ENCODE results near the gene PTBP3. TPM values are rescaled to one million over a fixed set of nuclear protein-coding genes. Genes with fewer than 3 reads are reported as not detected.

The PTBP3 gene
- total and polyA plus RNA-seq, 2 of the 4 experiments (the other 2 are of a cell fraction), result 8.6 to 15.6 TPM

DNA sequence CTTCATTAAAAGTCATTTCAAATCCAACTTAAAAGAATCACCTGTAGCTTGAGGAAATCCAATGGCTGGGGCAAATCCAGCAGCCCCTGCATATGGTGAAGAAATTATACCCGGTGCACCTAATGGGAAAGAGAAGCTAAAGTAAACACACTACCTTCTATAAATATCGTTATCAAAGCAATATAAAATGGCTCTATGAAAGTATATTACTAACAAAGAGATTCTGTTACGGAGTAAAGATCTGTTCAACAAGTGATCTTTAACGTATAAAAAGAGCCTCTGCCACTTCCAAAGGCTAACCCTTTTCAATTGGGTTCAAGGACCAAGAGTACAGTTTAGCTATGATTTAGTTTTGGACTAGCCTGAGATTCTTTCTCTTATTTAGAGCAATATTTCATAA is 98.6 kb downstream of the PTBP3 start:
- POLR2A ChIA-PET (ENCODE audit: unreplicated experiment), result no interaction called here
- no peak overlapping the region for H3K27ac ChIP-seq (ENCODE audit: insufficient read depth, low read length)
- H4K8ac ChIP-seq (ENCODE audit: low read depth in 2 of 2, low read length in 2 of 2), result no peak overlapping the region
- TF ChIP-seq CHD1 (IDR thresholded peaks at IDR 0.05; ENCODE audit: low read depth, low read length) (no peak), NFE2L2 (IDR thresholded peaks at IDR 0.05; ENCODE audit: low read depth, low read length) (no peak), SMC3 (IDR thresholded peaks at IDR 0.05; ENCODE audit: low read depth, low read length) (no peak), RCOR1 (IDR thresholded peaks at IDR 0.05; ENCODE audit: insufficient replicate concordance, low read length) (no peak), MXI1 (IDR thresholded peaks at IDR 0.05; ENCODE audit: borderline replicate concordance, low read depth, low read length) (no peak), POLR2A (IDR thresholded peaks at IDR 0.05; ENCODE audit: low read depth, low read length) (no peak), MAFK (IDR thresholded peaks at IDR 0.05; ENCODE audit: low read depth, low read length) (no peak), RAD21 (IDR thresholded peaks at IDR 0.05; ENCODE audit: low read length) (no peak), FOS (IDR thresholded peaks at IDR 0.05; ENCODE audit: low read depth, low read length) (no peak)
- TF ChIP-seq, protein P1, sequence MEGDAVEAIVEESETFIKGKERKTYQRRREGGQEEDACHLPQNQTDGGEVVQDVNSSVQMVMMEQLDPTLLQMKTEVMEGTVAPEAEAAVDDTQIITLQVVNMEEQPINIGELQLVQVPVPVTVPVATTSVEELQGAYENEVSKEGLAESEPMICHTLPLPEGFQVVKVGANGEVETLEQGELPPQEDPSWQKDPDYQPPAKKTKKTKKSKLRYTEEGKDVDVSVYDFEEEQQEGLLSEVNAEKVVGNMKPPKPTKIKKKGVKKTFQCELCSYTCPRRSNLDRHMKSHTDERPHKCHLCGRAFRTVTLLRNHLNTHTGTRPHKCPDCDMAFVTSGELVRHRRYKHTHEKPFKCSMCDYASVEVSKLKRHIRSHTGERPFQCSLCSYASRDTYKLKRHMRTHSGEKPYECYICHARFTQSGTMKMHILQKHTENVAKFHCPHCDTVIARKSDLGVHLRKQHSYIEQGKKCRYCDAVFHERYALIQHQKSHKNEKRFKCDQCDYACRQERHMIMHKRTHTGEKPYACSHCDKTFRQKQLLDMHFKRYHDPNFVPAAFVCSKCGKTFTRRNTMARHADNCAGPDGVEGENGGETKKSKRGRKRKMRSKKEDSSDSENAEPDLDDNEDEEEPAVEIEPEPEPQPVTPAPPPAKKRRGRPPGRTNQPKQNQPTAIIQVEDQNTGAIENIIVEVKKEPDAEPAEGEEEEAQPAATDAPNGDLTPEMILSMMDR (conservative IDR thresholded peaks at IDR 0.05; ENCODE audit: low read depth, low read length), result no peak
- TF ChIP-seq, protein P2, sequence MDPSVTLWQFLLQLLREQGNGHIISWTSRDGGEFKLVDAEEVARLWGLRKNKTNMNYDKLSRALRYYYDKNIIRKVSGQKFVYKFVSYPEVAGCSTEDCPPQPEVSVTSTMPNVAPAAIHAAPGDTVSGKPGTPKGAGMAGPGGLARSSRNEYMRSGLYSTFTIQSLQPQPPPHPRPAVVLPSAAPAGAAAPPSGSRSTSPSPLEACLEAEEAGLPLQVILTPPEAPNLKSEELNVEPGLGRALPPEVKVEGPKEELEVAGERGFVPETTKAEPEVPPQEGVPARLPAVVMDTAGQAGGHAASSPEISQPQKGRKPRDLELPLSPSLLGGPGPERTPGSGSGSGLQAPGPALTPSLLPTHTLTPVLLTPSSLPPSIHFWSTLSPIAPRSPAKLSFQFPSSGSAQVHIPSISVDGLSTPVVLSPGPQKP (IDR thresholded peaks at IDR 0.05; ENCODE audit: borderline replicate concordance, low read depth, low read length), result no peak
- DNase-seq (no peak), ATAC-seq (ENCODE audit: low read depth) (no peak)
- H2AK9ac ChIP-seq (replicated peaks; ENCODE audit: low read depth, low read length, poor library complexity), result no peak overlapping the region
- H2BK120ac ChIP-seq (ENCODE audit: low read depth, low read length), result no peak overlapping the region
- no peak overlapping the region for H3K4ac ChIP-seq (ENCODE audit: low read depth, low read length)
- no peak overlapping the region for H3K56ac ChIP-seq (ENCODE audit: extremely low read depth, insufficient read depth, low read length)
- no peak overlapping the region for H3K4me3 ChIP-seq (ENCODE audit: insufficient read depth, low read depth, low read length)
- H4K5ac ChIP-seq (ENCODE audit: low read depth, low read length), result no peak overlapping the region
- H2BK15ac ChIP-seq (ENCODE audit: low read depth, low read length), result no peak overlapping the region
- H2BK5ac ChIP-seq (ENCODE audit: low read depth, low read length, poor library complexity, severe bottlenecking), result no peak overlapping the region
- dilution Hi-C loops (cut with HindIII; ENCODE audit: low sequenced_read_pairs, unreplicated experiment), result no loop called here
- no peak overlapping the region for H3K23ac ChIP-seq (ENCODE audit: low read depth, low read length)
- peaks cover 10 to 40% of the 10 kb centered on the region in 2 experiments; a peak in 3 of 4 replicates for H3K79me1 ChIP-seq (ENCODE audit: low read depth in 1 of 2, low read length in 2 of 2)
- no peak overlapping the region for H4K91ac ChIP-seq (ENCODE audit: insufficient read depth, low read depth, low read length)
- no peak overlapping the region for H2AK5ac ChIP-seq (ENCODE audit: low read depth, low read length)
- H3K27me3 ChIP-seq (ENCODE audit: control insufficient read depth, insufficient read depth, low read length), result no peaks in the 10 kb centered on the region
- 0 out of 2 replicates have a peak, but pooled peaks cover 3% of the 10 kb centered on the region for H4K20me1 ChIP-seq (ENCODE audit: insufficient read depth, low read length)
- no CpG with 5 or more reads among the region's 4 CpGs for WGBS, 2 experiments (ENCODE audit: extremely low coverage in 2 of 2, insufficient read length in 1 of 2)
- CTCF ChIA-PET, result no interaction called here
- H3K9me1 ChIP-seq (ENCODE audit: insufficient read depth, low read length), result peaks cover 6% of the 10 kb centered on the region
- H2AFZ ChIP-seq (replicated peaks; ENCODE audit: low read length, poor library complexity), result no peak overlapping the region
- no peak overlapping the region for H3K9ac ChIP-seq (ENCODE audit: low read depth, low read length)
- peaks cover 2% of the 10 kb centered on the region; the same call in 1 of the 2 replicates for H3K4me1 ChIP-seq (ENCODE audit: control insufficient read depth, insufficient read depth, low read length)
- in situ Hi-C loops (cut with MboI; ENCODE audit: low sequenced_read_pairs), result no loop called here
- no peak overlapping the region for H3K4me2 ChIP-seq (ENCODE audit: low read depth, low read length)
- no peak overlapping the region for H2BK20ac ChIP-seq (ENCODE audit: low read depth, low read length)
- H3K36me3 ChIP-seq (ENCODE audit: control insufficient read depth, insufficient read depth, low read length), result peaks cover 4% of the 10 kb centered on the region
- H3K18ac ChIP-seq (ENCODE audit: low read depth, low read length), result no peak overlapping the region
- intact Hi-C loops (cut with micrococcal nuclease), result no loop called here
- H3K14ac ChIP-seq (replicated peaks; ENCODE audit: low read depth, low read length), result no peak overlapping the region
- H3K9me3 ChIP-seq (ENCODE audit: control insufficient read depth, insufficient read depth, low read length), result no peaks in the 10 kb centered on the region
- BruUV-seq (replicated peaks), result no TSS peak

Data from IMR-90 (cell line).